K562 treated with DMSO at 1 percent for 4 hours (cell line): ENCODE data around the gene SPESP1. TPM values are rescaled to one million over a fixed set of nuclear protein-coding genes. Genes with fewer than 3 reads are reported as not detected.

Source experiments
- total RNA-seq: library from RNA; unstranded; fragments of 300-600 nt; gene quantifications from 2 replicates; pipeline ENCODE4 v1.2.3, GENCODE V29; 2022; ENCODE audit not compliant: insufficient read depth

The SPESP1 gene
- total RNA-seq, result not detected in 2 replicates

DNA sequence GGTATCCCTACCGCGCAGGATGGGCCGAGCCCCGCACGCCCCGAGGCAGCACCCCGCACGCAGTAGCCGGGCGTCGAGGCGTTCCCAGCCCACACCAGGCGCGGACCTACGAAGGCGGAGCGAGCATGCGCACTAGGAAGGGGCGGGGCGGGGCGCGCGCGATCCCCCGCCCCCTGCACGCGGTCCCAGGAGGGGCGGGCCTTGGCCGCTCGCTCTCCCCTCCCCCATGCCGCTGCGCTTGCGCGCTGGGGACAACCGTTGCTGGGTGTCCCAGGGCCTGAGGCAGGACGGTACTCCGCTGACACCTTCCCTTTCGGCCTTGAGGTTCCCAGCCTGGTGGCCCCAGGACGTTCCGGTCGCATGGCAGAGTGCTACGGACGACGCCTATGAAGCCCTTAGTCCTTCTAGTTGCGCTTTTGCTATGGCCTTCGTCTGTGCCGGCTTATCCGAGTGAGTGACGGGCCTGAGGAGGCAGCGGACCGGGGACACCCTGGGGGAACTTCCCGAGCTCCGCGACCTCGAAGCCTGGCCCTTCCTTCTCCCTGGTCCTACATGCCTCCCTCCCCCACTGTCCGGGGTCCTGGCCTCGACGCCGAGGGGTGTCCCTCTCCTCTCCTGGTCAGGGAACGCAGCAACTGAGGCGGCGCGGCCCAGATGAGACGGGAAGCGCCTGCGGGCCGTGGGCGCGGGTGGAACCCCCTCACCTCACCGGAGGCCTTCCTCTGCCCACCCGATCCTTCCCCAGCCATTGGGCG lies at the start of gene SPESP1:
TSS of gene SPESP1 (plus strand) at position 258 of the 755 bp plus-strand sequence. CDS start at position 387, 129 bp downstream.

Other genes starting within 250 kb of the SPESP1 start
- gene ANP32A, start 109.6 kb upstream of the SPESP1 start, total RNA-seq, result 139 and 144 TPM in 2 replicates
- gene NOX5, start 84.2 kb downstream of the SPESP1 start, total RNA-seq, result not detected in 2 replicates
- 17.0 and 17.5 TPM in 2 replicates for gene GLCE, start 230.1 kb downstream of the SPESP1 start, total RNA-seq